Neuronal stem cell (in vitro differentiated cells): ENCODE measurements around the gene NAT14.

Experiments
- DNase-seq: peaks from one replicate; pipeline ENCODE4 v3.0.0-alpha.2; 2013; ENCODE audit warnings: low spot score
- H2AFZ ChIP-seq: one replicate; pipeline ENCODE4 v1.6.1; 2013; ENCODE audit warnings: mild to moderate bottlenecking, low read length, inconsistent platforms
- H2AK5ac ChIP-seq: 2 replicates; pipeline ENCODE4 v1.6.1; 2013; ENCODE audit warnings: low read depth, mild to moderate bottlenecking, inconsistent platforms, low read length, moderate library complexity, mixed read lengths
- H2BK120ac ChIP-seq: 2 replicates; pipeline ENCODE4 v1.6.1; 2013; ENCODE audit warnings: low read depth, mild to moderate bottlenecking, inconsistent platforms, low read length, moderate library complexity, mixed read lengths
- H2BK12ac ChIP-seq: one replicate; pipeline ENCODE4 v1.6.1; 2013; ENCODE audit warnings: low read length, inconsistent platforms
- H2BK15ac ChIP-seq: 2 replicates; pipeline ENCODE4 v1.6.1; 2013; ENCODE audit warnings: mild to moderate bottlenecking, low read length, inconsistent platforms, mixed read lengths
- H2BK5ac ChIP-seq: one replicate; pipeline ENCODE4 v1.6.1; 2013; ENCODE audit warnings: inconsistent platforms, mild to moderate bottlenecking, low read length, moderate library complexity
- H3K14ac ChIP-seq: one replicate; pipeline ENCODE4 v1.6.1; 2013; ENCODE audit warnings: low read length, inconsistent platforms
- H3K18ac ChIP-seq: 2 replicates; pipeline ENCODE4 v1.6.1; 2013; ENCODE audit warnings: low read length, inconsistent platforms
- H3K23ac ChIP-seq: 2 replicates; pipeline ENCODE4 v1.6.1; 2013; ENCODE audit warnings: low read depth, mild to moderate bottlenecking, mixed read lengths, low read length, inconsistent platforms; ENCODE audit not compliant: poor library complexity
- H3K27ac ChIP-seq: replicated peaks from 3 replicates; pipeline ENCODE4 v1.5.1; 2013; ENCODE audit warnings: low read length, inconsistent platforms
- H3K27me3 ChIP-seq, 3 experiments: 2 replicates each; pipeline ENCODE4 v1.6.1; 2013; ENCODE audit warnings: low read length in 3 of 3, mild to moderate bottlenecking in 2 of 3, inconsistent platforms in 1 of 3, low read depth in 1 of 3, mixed read lengths in 1 of 3, moderate library complexity in 1 of 3; ENCODE audit not compliant: control insufficient read depth in 3 of 3, insufficient read depth in 3 of 3
- H3K36me3 ChIP-seq, 2 donors: replicated peaks in 1 of 2; 2 replicates each; pipeline ENCODE4 v1.6.1; 2013; ENCODE audit warnings: low read length in 2 of 2; ENCODE audit not compliant: control insufficient read depth in 2 of 2, insufficient read depth in 2 of 2
- H3K4ac ChIP-seq: 2 replicates; pipeline ENCODE4 v1.6.1; 2013; ENCODE audit warnings: inconsistent platforms, mild to moderate bottlenecking, low read length, moderate library complexity
- H3K4me1 ChIP-seq, 2 donors: 1 replicate in 1 of 2; 2 replicates in 1 of 2; pipeline ENCODE4 v1.6.1; 2013; ENCODE audit warnings: low read length in 2 of 2, low read depth in 1 of 2; ENCODE audit not compliant: control insufficient read depth in 2 of 2, insufficient read depth in 1 of 2
- H3K4me2 ChIP-seq: one replicate; pipeline ENCODE4 v1.6.1; 2013; ENCODE audit warnings: mild to moderate bottlenecking, low read length, inconsistent platforms; ENCODE audit not compliant: insufficient read depth, poor library complexity, severe bottlenecking
- H3K4me3 ChIP-seq, 2 donors: 2 replicates each; pipeline ENCODE4 v1.5.1; 2013; ENCODE audit warnings: low read length in 2 of 2, mild to moderate bottlenecking in 2 of 2, inconsistent platforms in 1 of 2, moderate library complexity in 1 of 2
- H3K79me1 ChIP-seq: one replicate; pipeline ENCODE4 v1.6.1; 2013; ENCODE audit warnings: low read depth, mild to moderate bottlenecking, inconsistent platforms, low read length, moderate library complexity
- H3K9ac ChIP-seq: one replicate; pipeline ENCODE4 v1.6.1; 2013; ENCODE audit warnings: mild to moderate bottlenecking, low read depth, low read length, inconsistent platforms; ENCODE audit not compliant: poor library complexity
- H3K9me3 ChIP-seq, 2 donors: replicated peaks in 1 of 2; 2 replicates each; pipeline versions ENCODE3 to v1.6.1; 2013; ENCODE audit warnings: low read length in 2 of 2, mild to moderate bottlenecking in 2 of 2, inconsistent platforms in 1 of 2, low read depth in 1 of 2, mixed read lengths in 1 of 2, moderate library complexity in 1 of 2; ENCODE audit not compliant: control insufficient read depth in 2 of 2, insufficient read depth in 1 of 2
- H4K8ac ChIP-seq: one replicate; pipeline ENCODE4 v1.6.1; 2013; ENCODE audit warnings: low read depth, mild to moderate bottlenecking, inconsistent platforms, low read length, moderate library complexity
- H4K91ac ChIP-seq: one replicate; pipeline ENCODE4 v1.6.1; 2013; ENCODE audit warnings: low read length, low read depth, mild to moderate bottlenecking, inconsistent platforms; ENCODE audit not compliant: poor library complexity
- WGBS, 2 donors: extraction: QIAGEN DNeasy Blood & Tissue Kit; methylation state at CpG; one replicate each; pipeline ENCODE4 v1.1.7; 2013; ENCODE audit warnings: missing lambda C conversion rate in 2 of 2, mixed read lengths in 1 of 2; ENCODE audit not compliant: insufficient read length in 2 of 2, insufficient replicate concordance in 1 of 2; ENCODE audit errors: extremely low coverage in 2 of 2; 5-methylcytosine and 5-hydroxymethylcytosine counted together

NAT14 gene

DNA sequence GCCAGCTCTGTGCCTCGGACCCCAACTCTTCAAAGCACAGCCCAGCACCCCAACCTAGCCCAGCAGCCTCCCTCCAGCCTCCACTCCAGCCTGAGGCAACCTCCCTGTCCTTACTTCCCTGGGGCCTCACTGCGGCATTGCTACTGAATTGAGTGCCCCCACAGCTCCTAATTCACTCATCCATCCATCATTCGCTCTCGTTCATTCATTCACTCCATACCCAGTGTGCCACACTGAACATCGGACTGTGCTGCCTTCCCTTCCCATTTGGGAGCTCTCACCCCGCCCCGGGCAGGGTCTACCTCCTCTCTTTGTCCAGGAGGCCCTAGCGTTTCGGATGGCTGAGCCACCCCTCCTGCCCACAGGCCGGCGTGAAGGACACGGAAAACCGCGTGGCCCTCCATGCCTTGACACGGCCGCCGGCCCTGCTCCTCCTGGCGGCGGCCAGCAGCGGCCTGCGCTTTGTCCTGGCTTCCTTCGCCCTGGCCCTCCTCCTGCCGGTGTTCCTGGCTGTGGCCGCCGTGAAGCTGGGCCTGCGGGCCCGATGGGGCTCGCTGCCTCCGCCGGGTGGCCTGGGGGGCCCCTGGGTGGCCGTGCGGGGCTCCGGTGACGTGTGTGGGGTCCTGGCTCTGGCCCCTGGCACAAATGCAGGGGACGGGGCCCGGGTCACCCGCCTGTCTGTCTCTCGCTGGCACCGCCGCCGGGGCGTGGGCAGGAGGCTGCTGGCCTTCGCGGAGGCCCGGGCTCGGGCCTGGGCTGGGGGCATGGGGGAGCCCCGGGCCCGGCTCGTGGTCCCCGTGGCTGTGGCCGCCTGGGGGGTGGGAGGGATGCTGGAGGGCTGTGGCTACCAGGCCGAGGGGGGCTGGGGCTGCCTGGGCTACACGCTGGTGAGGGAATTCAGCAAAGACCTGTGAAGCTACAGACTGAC lies 1.3 kb downstream of the NAT14 start:
- Histone ChIP-seq H3K27ac (peak overlapping the region; percentile 4), H2BK5ac (peak overlapping the region; percentile 91), H4K91ac (no peak overlapping the region), H2AK5ac (peak overlapping the region; percentile 81), H3K23ac (peak overlapping the region; percentile 18), H3K14ac (peak overlapping the region; percentile 63), H3K4me1 (peaks cover 38 to 49% of the 10 kb centered on the region in 2 donors), H4K8ac (no peak overlapping the region), H2BK15ac (peak overlapping the region; percentile 89), H3K4ac (peak overlapping the region; percentile 53), H3K18ac (no peak overlapping the region), H2BK120ac (no peak overlapping the region), H3K36me3 (peaks cover 4 to 10% of the 10 kb centered on the region in 2 donors), H3K79me1 (peaks cover 16% of the 10 kb centered on the region), H3K4me2 (peak overlapping the region; percentile 77), H2AFZ (no peak overlapping the region), H2BK12ac (no peak overlapping the region), H3K27me3 (no peaks in the 10 kb centered on the region), H3K9ac (peak overlapping the region; percentile 93), H3K4me3 (peak overlapping the region in 1 of 2 donors; percentile 82), H3K9me3 (no peaks in the 10 kb centered on the region)
- WGBS, 2 donors, result no CpG with 5 or more reads among the region's 53 CpGs
- no peak for DNase-seq

GRCh38 chr19:55486971-55487923 lies 2.3 kb downstream of the NAT14 start:
- Histone ChIP-seq H4K8ac (no peak overlapping the region), H2BK120ac (no peak overlapping the region), H3K9ac (peak overlapping the region; percentile 64), H4K91ac (no peak overlapping the region), H2BK15ac (peak overlapping the region; percentile 89), H2AFZ (peak overlapping the region; percentile 19), H2BK12ac (no peak overlapping the region), H3K23ac (peak overlapping the region; percentile 55), H3K27me3 (no peaks in the 10 kb centered on the region), H3K4ac (peak overlapping the region; percentile 53), H3K14ac (no peak overlapping the region), H2AK5ac (peak overlapping the region; percentile 24), H3K27ac (peak overlapping the region; percentile 4), H3K9me3 (no peaks in the 10 kb centered on the region), H3K4me1 (peaks cover 36 to 50% of the 10 kb centered on the region in 2 donors), H3K18ac (peak overlapping the region; percentile 57), H2BK5ac (peak overlapping the region; percentile 91), H3K4me3 (peak overlapping the region in 1 of 2 donors; percentile 20), H3K36me3 (peaks cover 4 to 7% of the 10 kb centered on the region in 2 donors), H3K4me2 (peak overlapping the region; percentile 11), H3K79me1 (peaks cover 16% of the 10 kb centered on the region)
- no peak for DNase-seq
- no CpG with 5 or more reads among the region's 27 CpGs for WGBS, 2 donors

- Histone ChIP-seq H2BK120ac (no peak within 1 kb of the TSS), H2BK5ac (peak within 1 kb of the TSS; percentile 39), H3K4me2 (peak within 1 kb of the TSS; percentile 33), H3K79me1 (peaks cover 12% of the 10 kb centered on the region), H3K4me1 (peaks cover 36 to 50% of the 10 kb centered on the region in 2 donors), H3K18ac (peak within 1 kb of the TSS; percentile 85), H4K8ac (peak within 1 kb of the TSS; percentile 99), H2AFZ (peak within 1 kb of the TSS; percentile 39), H2BK15ac (no peak within 1 kb of the TSS), H3K9me3 (no peaks in the 10 kb centered on the region), H2BK12ac (peak within 1 kb of the TSS; percentile 73), H3K9ac (peak within 1 kb of the TSS; percentile 78), H3K4me3 (peak within 1 kb of the TSS in 1 of 2 donors; percentile 20), H4K91ac (no peak within 1 kb of the TSS), H2AK5ac (peak within 1 kb of the TSS; percentile 97), H3K14ac (peak within 1 kb of the TSS; percentile 71), H3K27ac (peak within 1 kb of the TSS; percentile 4), H3K23ac (peak within 1 kb of the TSS; percentile 73), H3K27me3 (no peaks in the 10 kb centered on the region), H3K36me3 (peaks cover 0 to 7% of the 10 kb centered on the region in 2 donors), H3K4ac (peak within 1 kb of the TSS; percentile 76)
- WGBS, 2 donors, result no CpG with 5 or more reads among the region's 21 CpGs
- DNase-seq, result no peak
These were observed 3.1 kb downstream of the NAT14 start, which contains the start of gene SSC5D for GRCh38 chr19:55487924-55488687. Gene SSC5D, plus strand, starts transcription at chr19:55488436. Its CDS starts 154 bp downstream, at chr19:55488590.
